H7 (cell line): ENCODE measurements around the gene KCND2. TPM values are rescaled to one million over a fixed set of nuclear protein-coding genes. Genes with fewer than 3 reads are reported as not detected.
"Not testable (repeated sequence)": the region's sequence is repeated elsewhere in the genome, so short reads cannot be mapped to it uniquely, and the experiment has no call there.

Experiments used
- DNase-seq: peaks from one replicate; pipeline ENCODE4 v3.0.0; 2012
- H3K27me3 ChIP-seq: 2 replicates; pipeline ENCODE4 v1.6.0; 2011; ENCODE audit warnings: mild to moderate bottlenecking, low read length; ENCODE audit not compliant: control insufficient read depth, insufficient read depth
- H3K36me3 ChIP-seq: replicated peaks from 2 replicates; pipeline ENCODE4 v1.5.1; 2011; ENCODE audit warnings: low read length; ENCODE audit not compliant: control insufficient read depth, insufficient read depth
- H3K4me3 ChIP-seq: 2 replicates; pipeline ENCODE4 v1.5.1; 2011; ENCODE audit warnings: low read depth, mild to moderate bottlenecking, control low read depth, low read length, moderate library complexity; ENCODE audit not compliant: insufficient read depth
- total RNA-seq: library from RNA; depleted of rRNA; stranded (reverse); fragments of >200 nt; shearing (Covaris generic); gene quantifications from 2 replicates; pipeline ENCODE4 v1.2.3, GENCODE V29; 2014

KCND2 gene
- total RNA-seq, 1 experiment from 2014 or later = 3.4 TPM

GRCh38 chr7:120743128-120743527, 470.2 kb downstream of the KCND2 start:
- Histone ChIP-seq H3K36me3 (no peaks in the 10 kb centered on the region), H3K4me3 (no peak overlapping the region), H3K27me3 (no peaks in the 10 kb centered on the region)
- no peak for DNase-seq

- no peak for DNase-seq
- Histone ChIP-seq H3K27me3 (no peaks in the 10 kb centered on the region), H3K4me3 (no peak overlapping the region)
These were observed 487.1 kb downstream of the KCND2 start for GRCh38 chr7:120760050-120760449.

GRCh38 chr7:120760851-120761250, 487.9 kb downstream of the KCND2 start:
- H3K4me3 ChIP-seq = no peak overlapping the region
- H3K36me3 ChIP-seq = no peaks in the 10 kb centered on the region
- H3K27me3 ChIP-seq = no peaks in the 10 kb centered on the region
- DNase-seq = no peak

More at GRCh38 chr7:120760050-120760449, 487.1 kb downstream of the KCND2 start:
- H3K36me3 ChIP-seq = no peaks in the 10 kb centered on the region

GRCh38 chr7:120770206-120770605, 497.2 kb downstream of the KCND2 start:
- no peaks in the 10 kb centered on the region for H3K36me3 ChIP-seq
- H3K4me3 ChIP-seq = no peak overlapping the region
- H3K27me3 ChIP-seq = no peaks in the 10 kb centered on the region
- DNase-seq = no peak

- peak; percentile 19 for DNase-seq
- Histone ChIP-seq H3K36me3 (no peaks in the 10 kb centered on the region), H3K4me3 (no peak overlapping the region), H3K27me3 (no peaks in the 10 kb centered on the region)
These were observed 501.5 kb downstream of the KCND2 start for GRCh38 chr7:120774481-120774880.

- Histone ChIP-seq H3K4me3 (no peak overlapping the region), H3K27me3 (no peaks in the 10 kb centered on the region), H3K36me3 (no peaks in the 10 kb centered on the region)
- DNase-seq = no peak
These were observed 502.8 kb downstream of the KCND2 start for GRCh38 chr7:120775755-120776154.

GRCh38 chr7:120779078-120779477, 506.1 kb downstream of the KCND2 start:
- not testable (repeated sequence) for H3K4me3 ChIP-seq

GRCh38 chr7:120780451-120780850, 507.5 kb downstream of the KCND2 start:
- not testable (repeated sequence) for H3K4me3 ChIP-seq, DNase-seq, H3K27me3 ChIP-seq, H3K36me3 ChIP-seq

More at GRCh38 chr7:120779078-120779477, 506.1 kb downstream of the KCND2 start:
- DNase-seq, H3K36me3 ChIP-seq, H3K27me3 ChIP-seq: not testable (repeated sequence)

GRCh38 chr7:120780938-120781337, 508.0 kb downstream of the KCND2 start:
- H3K4me3 ChIP-seq = no peak overlapping the region; the same call in 1 of the 2 replicates
- H3K27me3 ChIP-seq = no peaks in the 10 kb centered on the region
- no peaks in the 10 kb centered on the region for H3K36me3 ChIP-seq
- no peak for DNase-seq

GRCh38 chr7:120781924-120782323, 508.9 kb downstream of the KCND2 start:
- H3K4me3 ChIP-seq, H3K27me3 ChIP-seq, H3K36me3 ChIP-seq, DNase-seq: not testable (repeated sequence)

GRCh38 chr7:120783273-120783672, 510.3 kb downstream of the KCND2 start:
- Histone ChIP-seq H3K36me3 (no peaks in the 10 kb centered on the region), H3K27me3 (no peaks in the 10 kb centered on the region), H3K4me3 (no peak overlapping the region)
- DNase-seq = no peak

GRCh38 chr7:120783721-120784120, 510.7 kb downstream of the KCND2 start:
- Histone ChIP-seq H3K36me3 (no peaks in the 10 kb centered on the region), H3K27me3 (no peaks in the 10 kb centered on the region), H3K4me3 (no peak overlapping the region)
- DNase-seq = no peak

- no peak overlapping the region for H3K4me3 ChIP-seq
- no peaks in the 10 kb centered on the region for H3K36me3 ChIP-seq
- no peaks in the 10 kb centered on the region for H3K27me3 ChIP-seq
- DNase-seq = no peak
These were observed 512.1 kb downstream of the KCND2 start for GRCh38 chr7:120785095-120785494.

- H3K4me3 ChIP-seq = no peak overlapping the region
These were observed 519.3 kb downstream of the KCND2 start for GRCh38 chr7:120792091-120792860.

GRCh38 chr7:120792861-120793130, 519.8 kb downstream of the KCND2 start:
- Histone ChIP-seq H3K36me3 (no peaks in the 10 kb centered on the region), H3K27me3 (no peaks in the 10 kb centered on the region), H3K4me3 (no peak overlapping the region)
- no peak for DNase-seq

More at GRCh38 chr7:120792091-120792860, 519.3 kb downstream of the KCND2 start:
- DNase-seq = peak; percentile 38
- no peaks in the 10 kb centered on the region for H3K27me3 ChIP-seq
- H3K36me3 ChIP-seq = no peaks in the 10 kb centered on the region
